GM18907 (cell line): ENCODE results near the gene MOK.

Experiments used
- ATAC-seq: cut with Tn5 transposase; IDR thresholded peaks from one replicate; pipeline ENCODE4 v1.9.1; 2021; ENCODE audit warnings: mild to moderate bottlenecking, moderate library complexity; ENCODE audit not compliant: unreplicated experiment

Gene MOK

DNA sequence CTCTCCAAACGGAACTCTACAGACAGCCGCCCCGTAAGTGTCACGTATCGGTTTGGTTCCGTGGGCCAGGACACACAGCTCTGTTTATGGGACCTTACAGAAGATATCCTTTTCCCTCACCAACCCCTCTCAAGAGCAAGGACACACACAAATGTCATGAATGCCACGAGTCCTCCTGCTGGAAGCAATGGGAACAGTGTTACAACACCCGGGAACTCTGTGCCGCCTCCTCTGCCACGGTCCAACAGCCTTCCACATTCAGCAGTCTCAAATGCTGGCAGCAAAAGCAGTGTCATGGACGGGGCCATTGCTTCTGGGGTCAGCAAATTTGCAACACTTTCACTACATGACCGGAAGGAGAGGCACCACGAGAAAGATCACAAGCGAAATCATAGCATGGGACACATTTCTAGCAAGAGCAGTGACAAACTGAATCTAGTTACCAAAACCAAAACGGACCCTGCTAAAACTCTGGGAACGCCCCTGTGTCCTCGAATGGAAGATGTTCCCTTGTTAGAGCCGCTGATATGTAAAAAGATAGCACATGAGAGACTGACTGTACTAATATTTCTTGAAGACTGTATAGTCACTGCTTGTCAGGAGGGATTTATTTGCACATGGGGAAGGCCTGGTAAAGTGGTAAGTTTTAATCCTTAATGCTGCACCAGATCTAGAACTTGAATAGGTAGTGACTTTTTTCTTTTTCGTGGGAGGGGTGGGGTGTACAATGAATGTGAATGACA lies 95.6 kb downstream of the MOK start:
- ATAC-seq: no peak

DNA sequence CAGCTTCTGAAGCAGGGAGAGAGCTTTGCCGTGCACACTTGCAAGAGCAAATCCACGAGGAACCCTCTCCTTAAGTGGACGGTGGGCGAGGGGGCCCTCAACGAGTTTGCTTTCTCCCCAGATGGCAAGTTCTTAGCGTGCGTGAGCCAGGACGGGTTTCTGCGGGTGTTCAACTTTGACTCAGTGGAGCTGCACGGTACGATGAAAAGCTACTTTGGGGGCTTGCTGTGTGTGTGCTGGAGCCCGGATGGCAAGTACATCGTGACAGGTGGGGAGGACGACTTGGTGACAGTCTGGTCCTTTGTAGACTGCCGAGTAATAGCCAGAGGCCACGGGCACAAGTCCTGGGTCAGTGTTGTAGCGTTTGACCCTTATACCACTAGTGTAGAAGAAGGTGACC lies 96.2 kb downstream of the MOK start:
- no peak for ATAC-seq

DNA sequence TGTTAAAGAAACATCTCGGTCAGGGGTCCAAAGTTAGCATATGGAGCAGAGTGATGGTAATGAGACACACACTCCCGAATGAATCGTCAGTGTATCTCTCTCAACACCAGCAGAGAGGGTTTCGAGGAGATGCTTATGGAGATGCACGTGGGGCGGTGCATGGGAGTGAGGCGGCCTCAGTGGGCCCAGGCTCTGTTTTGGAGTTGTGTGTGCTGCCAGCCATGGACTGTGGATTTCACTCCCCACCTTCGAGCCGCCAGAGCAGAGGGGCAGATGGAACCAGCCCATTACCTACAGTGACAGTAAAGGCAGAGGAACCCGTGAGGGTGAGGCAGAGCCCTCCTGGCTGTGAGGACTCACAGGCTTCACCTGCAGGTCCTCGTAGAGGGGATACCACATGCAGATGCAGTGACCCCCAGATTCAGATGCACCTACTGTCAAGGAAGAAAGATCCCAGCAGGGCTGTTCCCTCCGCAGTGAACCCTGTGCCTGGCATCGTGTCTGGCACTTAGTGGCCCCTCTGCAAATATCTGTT lies 97.1 kb downstream of the MOK start:
- no peak for ATAC-seq

DNA sequence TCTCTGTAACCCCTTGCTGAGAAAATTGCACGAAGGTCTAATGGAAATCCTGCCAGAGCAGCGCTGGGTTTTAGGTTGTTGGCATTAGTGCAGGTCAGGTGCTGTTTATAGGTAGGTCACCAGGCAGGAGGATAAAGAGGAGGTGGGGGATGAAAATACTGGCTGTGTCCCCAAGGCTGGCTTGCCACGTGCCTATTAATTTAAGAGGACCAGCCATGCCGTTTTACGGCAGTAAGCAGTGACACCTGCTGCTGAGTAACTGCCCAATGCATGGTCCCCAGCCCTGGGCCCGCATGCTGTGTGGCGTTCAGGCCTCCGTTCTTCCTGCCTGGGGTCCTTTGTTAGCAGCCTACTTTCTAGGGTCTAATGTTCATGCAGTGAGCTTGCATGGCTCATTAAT lies 98.0 kb downstream of the MOK start:
- ATAC-seq: no peak

DNA sequence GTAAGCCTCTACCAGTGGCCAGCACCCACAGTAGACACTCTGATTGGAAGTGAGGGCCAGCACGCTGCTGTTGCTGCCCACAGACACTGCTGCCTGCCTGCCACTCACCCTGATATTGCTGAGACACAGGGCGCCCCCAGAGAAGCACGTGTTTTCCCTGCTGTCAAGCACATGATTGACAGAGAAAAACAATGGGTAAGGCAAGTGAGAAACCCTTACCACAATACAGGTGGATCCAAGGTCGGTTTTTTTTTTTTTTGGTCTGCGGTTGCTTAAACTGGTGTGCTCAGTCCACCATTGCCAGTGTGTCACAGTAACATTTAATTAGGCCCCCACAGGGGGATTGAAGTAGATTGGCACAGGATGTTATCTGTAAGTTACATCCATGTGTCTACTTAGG lies 99.4 kb downstream of the MOK start:
- ATAC-seq: no peak

DNA sequence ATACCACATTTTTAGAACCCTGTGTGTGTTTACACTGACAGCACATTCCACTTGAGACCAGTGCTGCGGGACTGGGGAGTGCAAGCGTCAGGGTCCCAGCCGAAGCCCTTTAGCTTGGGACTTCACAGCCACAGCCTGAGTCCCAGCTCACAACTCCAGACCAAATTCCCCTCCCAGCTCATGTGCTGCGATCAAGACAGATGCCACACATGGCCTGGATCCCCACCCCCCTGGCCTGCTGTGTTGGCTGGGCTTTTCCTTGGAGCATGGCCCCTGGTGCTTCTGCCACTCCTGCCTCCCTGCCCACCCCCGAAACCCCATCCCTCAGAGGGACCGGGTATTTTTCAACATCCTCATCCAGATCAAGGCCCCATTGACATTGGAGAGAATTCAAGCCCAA lies 101.6 kb downstream of the MOK start:
- ATAC-seq: no peak

DNA sequence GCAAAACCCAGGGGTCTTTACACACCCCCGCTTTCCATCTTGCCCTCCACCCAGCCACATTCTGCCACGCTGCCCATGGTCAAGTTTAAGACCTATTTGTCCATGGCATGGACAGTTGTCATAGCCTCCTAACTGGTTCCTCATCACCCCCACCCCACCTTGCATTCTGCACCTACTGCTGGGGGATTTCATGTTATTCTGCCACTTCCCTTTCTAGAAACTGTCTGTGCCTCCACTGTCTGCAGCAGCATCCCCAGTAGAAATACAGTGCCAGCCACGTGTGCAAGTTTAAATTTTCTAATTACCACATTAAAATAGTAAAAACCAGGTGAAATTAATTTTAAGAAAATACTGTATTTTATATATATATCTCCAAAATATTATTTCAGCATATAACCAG lies 102.0 kb downstream of the MOK start:
- no peak for ATAC-seq

DNA sequence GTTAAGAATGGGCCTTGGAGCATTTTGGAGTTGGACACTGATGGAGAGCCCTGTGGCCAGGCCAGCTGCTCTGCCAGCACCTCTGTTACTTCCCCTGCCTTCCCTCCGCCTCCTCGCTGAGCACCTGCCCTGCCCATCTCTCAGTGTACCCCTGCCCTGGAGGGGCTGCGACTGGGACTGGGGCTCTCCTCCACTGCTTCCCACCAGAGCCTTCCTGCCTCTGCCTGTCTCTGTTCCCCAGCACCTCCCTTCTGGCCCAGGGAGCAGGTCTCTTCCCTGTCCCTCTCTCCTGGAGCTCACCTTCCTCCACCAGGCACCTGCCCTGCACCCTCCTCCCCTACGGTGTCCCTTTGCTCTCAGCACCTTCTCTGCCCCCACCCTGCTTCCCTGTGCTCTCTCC lies 103.2 kb downstream of the MOK start:
- no peak for ATAC-seq

DNA sequence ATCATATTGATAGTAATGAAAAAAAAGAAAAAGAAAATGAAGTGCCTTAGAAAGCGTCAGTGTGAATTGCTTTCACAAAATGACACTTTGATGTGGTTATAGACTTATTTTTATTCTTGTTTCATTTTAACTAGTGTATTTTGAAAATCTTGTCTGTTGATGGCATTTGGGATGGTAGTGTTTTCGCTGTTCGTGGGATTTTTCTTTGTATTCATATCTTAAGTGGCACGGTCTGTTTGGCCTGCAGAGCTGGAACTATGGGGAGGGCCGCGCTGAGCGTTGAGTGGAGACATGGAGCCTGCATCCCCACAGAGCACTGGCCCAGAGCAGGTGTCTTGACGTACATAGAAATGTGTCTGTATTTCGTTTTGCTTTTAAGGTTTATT lies 103.6 kb downstream of the MOK start:
- ATAC-seq: no peak

DNA sequence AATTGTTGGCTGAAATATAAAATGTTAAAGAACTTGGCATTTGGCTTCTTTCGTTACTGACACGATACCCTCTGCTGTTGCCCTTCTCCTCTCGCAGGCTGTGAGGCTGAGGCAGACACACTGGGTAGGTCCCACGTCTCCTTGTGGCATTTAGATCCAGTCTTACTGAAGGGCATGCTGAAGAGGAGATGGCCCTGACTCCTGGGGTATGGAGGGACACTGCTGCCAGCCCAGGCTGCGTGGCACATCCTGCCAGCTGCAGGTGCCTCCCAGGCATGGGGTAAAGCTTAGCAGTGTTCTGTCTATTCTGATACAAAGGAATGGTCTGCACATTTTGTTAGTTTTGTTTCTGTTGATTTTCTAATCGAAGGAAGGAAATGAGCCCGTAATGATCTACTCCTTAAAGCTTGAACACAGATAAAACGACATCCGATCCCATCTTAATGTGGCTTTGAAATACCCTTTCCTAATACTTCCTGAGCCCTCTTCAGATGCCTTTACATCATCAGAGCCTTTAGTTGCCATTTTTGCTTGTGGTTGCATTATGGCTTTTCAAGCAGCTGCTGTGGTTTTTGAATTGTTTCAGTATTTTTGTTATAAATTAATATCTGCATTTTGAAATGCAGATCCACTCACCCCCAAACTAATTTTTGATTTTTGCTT lies 104.1 kb downstream of the MOK start:
- no peak for ATAC-seq

DNA sequence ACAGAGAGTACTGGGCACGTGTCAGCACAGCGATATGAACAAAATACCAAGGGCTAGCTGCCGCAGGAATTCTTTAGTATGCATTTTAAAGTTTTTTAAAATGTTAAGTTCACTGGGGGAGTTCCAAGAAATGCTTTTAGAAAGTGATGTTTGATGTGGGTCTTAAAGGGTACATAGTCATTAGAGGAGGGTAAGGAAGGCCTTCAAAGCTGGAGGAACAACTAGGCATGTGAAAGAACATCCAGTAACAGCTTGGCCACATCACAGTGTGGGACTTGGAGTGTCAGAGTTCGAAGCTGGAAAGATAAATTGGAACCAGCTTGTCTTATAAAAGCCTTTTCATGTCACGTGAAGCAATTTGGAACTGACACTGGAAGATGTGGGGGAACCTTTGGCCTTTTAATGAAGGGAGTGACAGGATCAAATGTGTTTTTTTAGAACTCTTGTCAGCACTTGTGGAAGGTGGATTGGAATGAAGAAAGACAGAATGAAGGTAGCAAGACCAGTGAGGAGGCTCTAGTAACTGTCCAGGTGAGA lies 107.6 kb downstream of the MOK start:
- ATAC-seq: no peak

DNA sequence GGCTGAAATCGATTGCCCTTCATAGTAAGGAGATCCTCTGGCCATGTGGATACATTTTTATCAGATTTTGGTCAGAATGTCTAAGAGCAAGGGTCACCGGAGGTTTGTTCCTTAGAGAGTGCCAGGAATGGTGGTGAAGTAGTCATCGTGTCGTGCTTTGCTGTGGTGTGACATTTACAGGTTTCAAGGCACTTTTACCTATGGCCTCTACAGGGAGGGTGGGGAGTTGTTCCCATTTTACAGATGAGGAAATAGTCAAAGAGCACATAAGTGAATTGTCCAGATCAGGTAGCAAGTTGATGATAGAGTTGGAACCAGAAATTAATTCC lies 108.1 kb downstream of the MOK start:
- ATAC-seq: no peak

DNA sequence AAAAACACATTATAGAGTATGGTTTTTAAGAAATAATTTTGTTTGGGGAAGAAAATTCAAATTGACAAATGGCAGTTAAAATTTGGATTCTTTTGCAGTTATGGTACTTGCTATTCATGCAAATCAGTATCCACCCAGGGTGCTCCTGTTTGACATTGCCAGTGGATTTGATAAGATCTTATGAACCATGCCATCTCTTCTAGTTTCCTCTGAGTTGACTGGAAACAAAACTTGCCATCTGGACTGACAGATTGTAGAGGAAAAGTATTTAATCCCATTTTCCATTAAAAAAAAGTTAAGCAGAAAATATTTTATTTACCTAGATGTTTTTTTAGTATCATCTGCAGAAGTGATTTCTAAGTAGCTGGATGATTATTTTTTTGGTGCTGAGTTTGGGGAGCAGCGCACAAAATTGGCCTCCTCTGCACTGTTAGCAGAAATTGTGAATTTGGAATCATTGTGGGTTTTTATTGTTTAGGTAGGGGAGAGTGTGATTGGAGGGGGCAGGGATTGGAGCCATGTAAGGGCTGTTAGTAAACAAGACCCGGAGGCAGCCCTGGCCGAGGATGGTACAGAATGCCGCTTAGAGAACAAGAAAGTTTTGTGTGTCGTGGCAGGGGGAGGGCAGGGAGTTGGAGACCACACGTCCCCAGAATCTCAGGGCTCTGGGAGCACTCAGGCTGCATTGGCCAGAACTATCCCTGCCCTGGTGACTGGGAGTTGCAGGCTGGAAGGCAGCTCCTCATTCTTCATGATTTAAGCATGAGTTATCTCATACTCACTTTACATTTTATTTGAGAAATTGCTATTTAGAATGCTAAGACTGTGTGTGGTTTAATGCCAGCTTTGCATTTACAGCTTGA lies 108.7 kb downstream of the MOK start:
- ATAC-seq: no peak

DNA sequence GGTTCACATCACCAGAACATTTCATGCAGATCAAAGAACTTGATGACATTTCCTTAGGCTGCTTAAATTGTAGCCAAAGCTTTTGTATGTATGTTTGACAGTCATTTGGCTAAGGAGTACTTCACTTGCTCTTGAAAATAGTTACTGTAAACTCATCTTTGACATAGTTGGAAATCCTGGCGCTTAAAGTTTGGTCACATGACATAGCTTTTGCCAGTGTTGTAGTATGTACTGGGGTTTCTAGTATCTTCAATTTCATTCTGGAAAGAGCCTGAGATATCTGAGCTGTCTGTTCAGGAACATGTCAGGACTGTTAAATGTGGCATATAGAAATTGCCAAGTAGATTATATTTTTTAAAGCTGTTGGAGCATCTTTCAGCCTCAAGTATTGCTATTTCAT lies 109.5 kb downstream of the MOK start:
- no peak for ATAC-seq

DNA sequence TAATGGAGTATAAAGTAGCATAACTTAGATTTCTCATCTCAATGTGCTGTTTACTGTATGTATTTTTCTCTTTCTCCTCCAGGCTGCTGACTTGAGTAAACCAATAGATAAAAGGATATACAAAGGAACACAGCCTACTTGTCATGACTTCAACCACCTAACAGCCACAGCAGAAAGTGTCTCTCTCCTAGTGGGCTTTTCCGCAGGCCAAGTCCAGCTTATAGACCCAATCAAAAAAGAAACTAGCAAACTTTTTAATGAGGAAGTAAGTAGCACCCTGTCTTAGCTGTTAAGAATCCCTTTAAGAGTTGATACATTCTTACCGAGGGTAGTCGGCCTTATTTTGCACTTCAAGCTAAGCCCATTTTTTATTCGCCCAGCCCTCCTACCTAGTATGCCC lies 110.1 kb downstream of the MOK start:
- ATAC-seq: no peak

DNA sequence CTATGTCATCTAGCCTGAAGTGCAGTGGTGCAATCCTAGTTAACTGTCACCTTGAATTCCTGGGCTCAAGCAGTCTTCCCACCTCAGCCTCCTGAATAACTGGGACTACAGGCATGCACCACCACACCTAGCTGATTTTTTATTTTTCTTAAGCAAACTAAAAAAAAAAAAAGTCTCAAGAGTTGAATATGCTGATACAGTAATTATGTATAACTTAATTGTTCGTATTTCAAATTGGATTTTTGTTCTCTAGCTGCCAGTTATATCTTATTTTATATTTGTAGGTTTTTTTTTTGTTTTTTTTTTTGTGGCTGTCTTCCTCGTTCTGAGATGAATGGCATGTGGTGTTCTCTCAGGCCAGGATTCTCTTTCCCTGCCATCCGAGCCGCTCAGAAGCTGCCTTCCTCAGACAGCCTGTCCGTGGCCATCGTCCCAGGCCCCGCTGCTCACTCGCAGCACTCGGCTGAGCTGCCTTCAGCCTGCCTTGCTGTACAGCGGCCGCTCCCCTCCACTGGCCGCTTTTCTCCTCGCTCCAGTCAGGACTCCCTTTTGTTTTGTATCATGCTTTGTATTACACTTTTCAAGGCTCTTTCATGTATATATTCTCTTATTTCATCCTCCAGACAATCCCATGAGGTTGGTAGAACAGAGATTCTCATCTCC lies 112.0 kb downstream of the MOK start:
- no peak for ATAC-seq

DNA sequence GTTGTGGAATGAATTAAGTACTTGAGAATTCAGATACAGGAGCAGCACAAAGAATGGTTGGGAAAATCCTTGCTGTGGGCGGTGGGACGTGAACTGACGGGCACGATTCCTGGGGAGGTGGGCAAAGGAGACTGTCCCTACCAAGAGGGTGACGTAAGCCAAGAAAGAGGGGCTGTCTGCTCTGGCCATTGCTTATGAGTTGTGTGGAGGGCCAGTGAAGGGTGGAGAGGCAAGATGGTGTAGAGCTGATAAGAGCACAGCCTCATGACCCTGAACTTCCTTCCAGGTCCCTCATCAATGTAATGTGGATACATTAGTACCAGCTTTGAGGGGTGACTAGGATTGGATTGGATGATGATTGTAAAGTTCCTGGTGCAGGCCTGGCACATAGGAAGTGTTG lies 115.1 kb downstream of the MOK start:
- no peak for ATAC-seq

DNA sequence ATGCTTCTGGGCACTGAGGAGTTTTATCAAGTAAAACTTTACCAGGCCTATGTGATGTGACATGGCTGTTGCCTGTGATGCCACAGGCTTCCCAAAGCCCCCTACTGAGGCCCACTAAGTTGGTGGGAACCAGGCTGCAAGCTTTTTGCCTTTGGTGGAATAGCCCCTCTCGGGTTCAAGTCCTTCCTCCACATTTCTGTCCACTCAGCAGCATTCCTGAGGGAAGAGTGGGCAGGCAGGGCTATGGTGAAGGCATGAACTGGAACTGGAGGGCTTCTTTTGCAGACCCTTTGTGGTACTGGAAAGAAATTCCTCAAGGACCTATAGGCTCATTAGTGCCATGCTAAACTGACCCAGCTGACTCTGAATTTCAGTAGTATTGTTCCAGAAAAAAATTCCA lies 116.8 kb downstream of the MOK start:
- no peak for ATAC-seq

DNA sequence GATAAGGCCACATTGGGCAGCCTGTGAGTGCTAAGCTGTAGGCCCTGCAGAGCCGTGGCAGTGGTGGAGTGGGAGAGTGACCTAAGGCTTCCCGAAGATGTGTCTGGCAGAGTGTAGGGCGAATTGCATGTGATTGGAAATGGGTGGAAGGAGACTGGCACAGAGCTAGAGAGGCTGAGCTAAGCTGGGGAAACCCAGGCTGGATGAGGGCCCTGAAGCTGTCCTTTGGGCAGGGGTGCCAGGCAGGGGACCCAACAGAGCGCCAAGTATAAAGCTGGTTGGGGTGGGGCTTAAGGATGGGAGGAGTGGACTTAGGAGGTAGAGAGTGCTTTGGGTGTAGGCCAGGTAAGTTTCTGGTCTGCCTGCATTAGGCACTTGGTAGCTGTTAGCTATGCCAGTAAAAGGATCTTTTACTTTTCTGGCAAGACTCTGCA lies 117.4 kb downstream of the MOK start:
- no peak for ATAC-seq

DNA sequence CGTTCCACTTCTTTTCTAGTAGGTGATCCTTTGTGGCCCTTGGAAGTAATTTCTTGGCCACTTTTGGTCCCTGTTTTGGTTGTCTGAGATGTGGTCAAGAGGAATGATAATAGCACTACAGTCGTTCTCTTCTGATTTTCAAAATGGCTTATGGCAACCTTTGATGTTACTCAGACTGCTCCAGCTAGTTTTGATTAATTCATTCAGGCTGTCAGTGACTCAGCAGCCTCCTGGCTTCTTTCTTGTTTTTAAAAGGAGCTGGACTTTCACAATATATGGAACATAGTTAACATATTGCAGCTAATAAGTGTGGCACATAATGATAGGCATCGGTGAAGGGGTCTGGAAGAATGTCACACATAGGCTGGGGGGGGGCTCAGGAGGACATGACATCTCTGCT lies 117.9 kb downstream of the MOK start:
- no peak for ATAC-seq

DNA sequence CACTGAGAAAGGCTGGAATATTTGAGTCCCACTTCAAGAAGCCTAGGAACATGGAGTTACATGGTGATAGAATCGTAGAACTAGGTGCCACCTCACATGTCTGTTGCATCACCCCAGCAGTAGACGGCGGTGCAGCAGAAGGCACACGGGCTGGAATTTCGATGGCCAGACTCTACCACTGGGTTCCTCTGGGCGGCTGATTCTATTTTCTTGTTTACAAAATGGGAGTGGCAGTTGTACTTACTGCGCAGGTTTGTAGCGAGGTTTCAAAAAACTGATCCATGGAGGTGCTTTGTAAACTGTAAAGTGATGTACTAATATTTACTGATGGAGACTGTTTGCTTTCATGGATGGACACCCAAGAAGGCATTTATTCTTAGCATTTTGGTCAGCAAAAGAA lies 119.6 kb downstream of the MOK start:
- no peak for ATAC-seq
